Measurements from ENCODE around the gene HSPG2.
"Not testable (repeated sequence)": the region's sequence is repeated elsewhere in the genome, so short reads cannot be mapped to it uniquely, and the experiment has no call there.

The HSPG2 gene

GRCh38 chr1:21974699-21975098 lies 37.6 kb upstream of the HSPG2 start:
- H3K27ac ChIP-seq (ENCODE audit: low read depth in 2 of 2, low read length in 2 of 2) = peak overlapping the region in 1 of 2 donors; percentile 9
- not testable (repeated sequence) for H3K9ac ChIP-seq (ENCODE audit: low read depth in 1 of 2, low read length in 2 of 2); H3K4me3 ChIP-seq (ENCODE audit: low read length in 2 of 2); H3K27me3 ChIP-seq (ENCODE audit: control insufficient read depth in 2 of 2, insufficient read depth in 2 of 2, low read length in 2 of 2); H3K4me1 ChIP-seq (ENCODE audit: control insufficient read depth in 2 of 2, insufficient read depth in 2 of 2, low read length in 2 of 2); H3K36me3 ChIP-seq (ENCODE audit: control insufficient read depth in 2 of 2, insufficient read depth in 2 of 2, low read length in 2 of 2); H3K9me3 ChIP-seq (ENCODE audit: control insufficient read depth in 2 of 2, low read length in 2 of 2)

- H3K27me3 ChIP-seq (ENCODE audit: control insufficient read depth in 2 of 2, insufficient read depth in 2 of 2, low read length in 2 of 2); H3K27ac ChIP-seq (ENCODE audit: low read depth in 2 of 2, low read length in 2 of 2); H3K4me3 ChIP-seq (ENCODE audit: low read length in 2 of 2); H3K36me3 ChIP-seq (ENCODE audit: control insufficient read depth in 2 of 2, insufficient read depth in 2 of 2, low read length in 2 of 2); H3K9me3 ChIP-seq (ENCODE audit: control insufficient read depth in 2 of 2, low read length in 2 of 2); H3K9ac ChIP-seq (ENCODE audit: low read depth in 1 of 2, low read length in 2 of 2); H3K4me1 ChIP-seq (ENCODE audit: control insufficient read depth in 2 of 2, insufficient read depth in 2 of 2, low read length in 2 of 2): not testable (repeated sequence)
Measured at GRCh38 chr1:21973948-21974347, 36.8 kb upstream of the HSPG2 start.

- H3K4me1 ChIP-seq (ENCODE audit: control insufficient read depth in 2 of 2, insufficient read depth in 2 of 2, low read length in 2 of 2); H3K27me3 ChIP-seq (ENCODE audit: control insufficient read depth in 2 of 2, insufficient read depth in 2 of 2, low read length in 2 of 2); H3K9me3 ChIP-seq (ENCODE audit: control insufficient read depth in 2 of 2, low read length in 2 of 2); H3K36me3 ChIP-seq (ENCODE audit: control insufficient read depth in 2 of 2, insufficient read depth in 2 of 2, low read length in 2 of 2); H3K4me3 ChIP-seq (ENCODE audit: low read length in 2 of 2); H3K9ac ChIP-seq (ENCODE audit: low read depth in 1 of 2, low read length in 2 of 2): not testable (repeated sequence)
- peak overlapping the region in 1 of 2 donors; percentile 48 for H3K27ac ChIP-seq (ENCODE audit: low read depth in 2 of 2, low read length in 2 of 2)
Measured at GRCh38 chr1:21972973-21973441, 35.9 kb upstream of the HSPG2 start.

- H3K9me3 ChIP-seq (ENCODE audit: control insufficient read depth in 2 of 2, low read length in 2 of 2); H3K4me1 ChIP-seq (ENCODE audit: control insufficient read depth in 2 of 2, insufficient read depth in 2 of 2, low read length in 2 of 2); H3K9ac ChIP-seq (ENCODE audit: low read depth in 1 of 2, low read length in 2 of 2); H3K27ac ChIP-seq (ENCODE audit: low read depth in 2 of 2, low read length in 2 of 2); H3K27me3 ChIP-seq (ENCODE audit: control insufficient read depth in 2 of 2, insufficient read depth in 2 of 2, low read length in 2 of 2); H3K4me3 ChIP-seq (ENCODE audit: low read length in 2 of 2); H3K36me3 ChIP-seq (ENCODE audit: control insufficient read depth in 2 of 2, insufficient read depth in 2 of 2, low read length in 2 of 2): not testable (repeated sequence)
Measured at GRCh38 chr1:21970523-21970922, 33.4 kb upstream of the HSPG2 start.

- not testable (repeated sequence) for H3K4me3 ChIP-seq (ENCODE audit: low read length in 2 of 2); H3K9ac ChIP-seq (ENCODE audit: low read depth in 1 of 2, low read length in 2 of 2); H3K9me3 ChIP-seq (ENCODE audit: control insufficient read depth in 2 of 2, low read length in 2 of 2); H3K36me3 ChIP-seq (ENCODE audit: control insufficient read depth in 2 of 2, insufficient read depth in 2 of 2, low read length in 2 of 2); H3K27me3 ChIP-seq (ENCODE audit: control insufficient read depth in 2 of 2, insufficient read depth in 2 of 2, low read length in 2 of 2); H3K4me1 ChIP-seq (ENCODE audit: control insufficient read depth in 2 of 2, insufficient read depth in 2 of 2, low read length in 2 of 2); H3K27ac ChIP-seq (ENCODE audit: low read depth in 2 of 2, low read length in 2 of 2)
Measured at GRCh38 chr1:21969066-21969465, 32.0 kb upstream of the HSPG2 start.

- not testable (repeated sequence) for H3K9me3 ChIP-seq (ENCODE audit: control insufficient read depth in 2 of 2, low read length in 2 of 2); H3K9ac ChIP-seq (ENCODE audit: low read depth in 1 of 2, low read length in 2 of 2); H3K4me3 ChIP-seq (ENCODE audit: low read length in 2 of 2); H3K27ac ChIP-seq (ENCODE audit: low read depth in 2 of 2, low read length in 2 of 2); H3K36me3 ChIP-seq (ENCODE audit: control insufficient read depth in 2 of 2, insufficient read depth in 2 of 2, low read length in 2 of 2); H3K4me1 ChIP-seq (ENCODE audit: control insufficient read depth in 2 of 2, insufficient read depth in 2 of 2, low read length in 2 of 2); H3K27me3 ChIP-seq (ENCODE audit: control insufficient read depth in 2 of 2, insufficient read depth in 2 of 2, low read length in 2 of 2)
Measured at GRCh38 chr1:21967216-21967615, 30.1 kb upstream of the HSPG2 start.

GRCh38 chr1:21966247-21967000 lies 29.3 kb upstream of the HSPG2 start:
- peaks cover 2 to 4% of the 10 kb centered on the region in 2 donors for H3K4me1 ChIP-seq (ENCODE audit: control insufficient read depth in 2 of 2, insufficient read depth in 2 of 2, low read length in 2 of 2)
- H3K27ac ChIP-seq (ENCODE audit: low read depth in 2 of 2, low read length in 2 of 2) = no peak overlapping the region
- no peak overlapping the region for H3K4me3 ChIP-seq (ENCODE audit: low read length in 2 of 2)
- H3K27me3 ChIP-seq (ENCODE audit: control insufficient read depth in 2 of 2, insufficient read depth in 2 of 2, low read length in 2 of 2) = no peaks in the 10 kb centered on the region
- no peak overlapping the region for H3K9ac ChIP-seq (ENCODE audit: low read depth in 1 of 2, low read length in 2 of 2)
- H3K36me3 ChIP-seq (ENCODE audit: control insufficient read depth in 2 of 2, insufficient read depth in 2 of 2, low read length in 2 of 2) = no peaks in the 10 kb centered on the region
- no peaks in the 10 kb centered on the region for H3K9me3 ChIP-seq (ENCODE audit: control insufficient read depth in 2 of 2, low read length in 2 of 2)

- Histone ChIP-seq H3K9me3 (ENCODE audit: control insufficient read depth in 2 of 2, low read length in 2 of 2) (no peaks in the 10 kb centered on the region), H3K36me3 (ENCODE audit: control insufficient read depth in 2 of 2, insufficient read depth in 2 of 2, low read length in 2 of 2) (no peaks in the 10 kb centered on the region), H3K9ac (ENCODE audit: low read depth in 1 of 2, low read length in 2 of 2) (no peak overlapping the region), H3K4me3 (ENCODE audit: low read length in 2 of 2) (no peak overlapping the region), H3K27ac (ENCODE audit: low read depth in 2 of 2, low read length in 2 of 2) (no peak overlapping the region), H3K27me3 (ENCODE audit: control insufficient read depth in 2 of 2, insufficient read depth in 2 of 2, low read length in 2 of 2) (no peaks in the 10 kb centered on the region), H3K4me1 (ENCODE audit: control insufficient read depth in 2 of 2, insufficient read depth in 2 of 2, low read length in 2 of 2) (peaks cover 2 to 4% of the 10 kb centered on the region in 2 donors)
Measured at GRCh38 chr1:21963477-21964217, 26.5 kb upstream of the HSPG2 start.

GRCh38 chr1:21961799-21962198 lies 24.7 kb upstream of the HSPG2 start:
- Histone ChIP-seq H3K36me3 (ENCODE audit: control insufficient read depth in 2 of 2, insufficient read depth in 2 of 2, low read length in 2 of 2) (no peaks in the 10 kb centered on the region), H3K9me3 (ENCODE audit: control insufficient read depth in 2 of 2, low read length in 2 of 2) (no peaks in the 10 kb centered on the region), H3K9ac (ENCODE audit: low read depth in 1 of 2, low read length in 2 of 2) (no peak overlapping the region), H3K4me1 (ENCODE audit: control insufficient read depth in 2 of 2, insufficient read depth in 2 of 2, low read length in 2 of 2) (peaks cover 10 to 11% of the 10 kb centered on the region in 2 donors), H3K27me3 (ENCODE audit: control insufficient read depth in 2 of 2, insufficient read depth in 2 of 2, low read length in 2 of 2) (no peaks in the 10 kb centered on the region), H3K4me3 (ENCODE audit: low read length in 2 of 2) (no peak overlapping the region), H3K27ac (ENCODE audit: low read depth in 2 of 2, low read length in 2 of 2) (no peak overlapping the region)

- no peaks in the 10 kb centered on the region for H3K9me3 ChIP-seq (ENCODE audit: control insufficient read depth in 2 of 2, low read length in 2 of 2)
- no peak overlapping the region for H3K27ac ChIP-seq (ENCODE audit: low read depth in 2 of 2, low read length in 2 of 2)
- H3K4me1 ChIP-seq (ENCODE audit: control insufficient read depth in 2 of 2, insufficient read depth in 2 of 2, low read length in 2 of 2) = peaks cover 15 to 16% of the 10 kb centered on the region in 2 donors
- no peaks in the 10 kb centered on the region for H3K27me3 ChIP-seq (ENCODE audit: control insufficient read depth in 2 of 2, insufficient read depth in 2 of 2, low read length in 2 of 2)
- H3K4me3 ChIP-seq (ENCODE audit: low read length in 2 of 2) = no peak overlapping the region
- H3K9ac ChIP-seq (ENCODE audit: low read depth in 1 of 2, low read length in 2 of 2) = no peak overlapping the region
- no peaks in the 10 kb centered on the region for H3K36me3 ChIP-seq (ENCODE audit: control insufficient read depth in 2 of 2, insufficient read depth in 2 of 2, low read length in 2 of 2)
Measured at GRCh38 chr1:21961337-21961736, 24.2 kb upstream of the HSPG2 start.

Data from mucosa of rectum (tissue), 2 donors.